Suprapubic skin (tissue), 4 donors: Measurements from ENCODE around the gene RPGRIP1L. TPM values are rescaled to one million over a fixed set of nuclear protein-coding genes. Genes with fewer than 3 reads are reported as not detected.

Experiments
- DNase-seq, 2 donors: peaks; one replicate each; pipeline ENCODE4 v3.0.0-alpha.2; 2019; ENCODE audit warnings: low spot score in 2 of 2
- H3K27ac ChIP-seq: fragments of 200-600 bp; sonication (generic); one replicate; pipeline ENCODE4 v1.5.1; 2019
- H3K27me3 ChIP-seq: fragments of 200-600 bp; sonication (generic); one replicate; pipeline ENCODE4 v1.5.1; 2019
- H3K36me3 ChIP-seq: fragments of 200-600 bp; sonication (generic); one replicate; pipeline ENCODE4 v1.5.1; 2019
- H3K4me1 ChIP-seq: fragments of 200-600 bp; sonication (generic); one replicate; pipeline ENCODE4 v1.5.1; 2019
- H3K4me3 ChIP-seq: fragments of 200-600 bp; sonication (generic); one replicate; pipeline ENCODE4 v1.5.1; 2019; ENCODE audit warnings: mild to moderate bottlenecking
- H3K9me3 ChIP-seq: fragments of 200-600 bp; sonication (generic); one replicate; pipeline ENCODE4 v1.5.1; 2019
- CTCF ChIP-seq, 2 donors: fragments of 200-600 bp in 1 of 2; fragments of 450-650 bp in 1 of 2; sonication (generic) in 1 of 2; IDR thresholded peaks; one replicate each; pipeline ENCODE4 v1.5.1; 2016 to 2019; ENCODE audit warnings: antibody characterized with exemption in 2 of 2, mild to moderate bottlenecking in 1 of 2, moderate library complexity in 1 of 2
- EP300 ChIP-seq: sonication (generic); formaldehyde crosslinking; IDR thresholded peaks from one replicate; pipeline ENCODE4 v1.6.1; 2017; ENCODE audit warnings: antibody characterized with exemption
- POLR2A ChIP-seq, 2 donors: fragments of 450-650 bp; IDR thresholded peaks; one replicate each; pipeline ENCODE4 v1.6.1; 2017; ENCODE audit warnings: antibody characterized with exemption in 2 of 2, mild to moderate bottlenecking in 2 of 2, moderate library complexity in 2 of 2
- POLR2AphosphoS5 ChIP-seq, 3 donors: sonication (generic); formaldehyde crosslinking; IDR thresholded peaks; one replicate each; pipeline ENCODE4 v1.6.1; 2017; ENCODE audit warnings: antibody characterized with exemption in 3 of 3
- WGBS: methylation state at CpG from one replicate; pipeline ENCODE4 v1.1.5; 2018; 5-methylcytosine and 5-hydroxymethylcytosine counted together
- total RNA-seq, 4 donors: library from RNA; depleted of rRNA; stranded (reverse); fragments of >200 nt; gene quantifications; one replicate each; pipeline ENCODE4 v1.1.0, GENCODE V29; 2016

RPGRIP1L gene
- total RNA-seq, 4 donors from 2014 or later, result 2.4 to 7.2 (median 3.8) TPM

GRCh38 chr16:53561101-53561888, 142.4 kb downstream of the RPGRIP1L start:
- no peaks in the 10 kb centered on the region for H3K27me3 ChIP-seq
- DNase-seq, result no peak
- H3K4me3 ChIP-seq, result no peak overlapping the region
- H3K27ac ChIP-seq, result no peak overlapping the region
- H3K36me3 ChIP-seq, result no peaks in the 10 kb centered on the region
- no peaks in the 10 kb centered on the region for H3K9me3 ChIP-seq
- TF ChIP-seq EP300 (no peak), POLR2AphosphoS5 (IDR thresholded peaks at IDR 0.05) (no peak), CTCF (IDR thresholded peaks at IDR 0.05) (no peak), POLR2A (IDR thresholded peaks at IDR 0.05) (no peak)
- WGBS, result 90% methylated on average over 5 of the region's 5 CpGs
- H3K4me1 ChIP-seq, result peaks cover 2% of the 10 kb centered on the region

- no peaks in the 10 kb centered on the region for H3K27me3 ChIP-seq
- 67% methylated on average over 5 of the region's 5 CpGs for WGBS
- TF ChIP-seq CTCF (IDR thresholded peaks at IDR 0.05) (no peak), POLR2A (IDR thresholded peaks at IDR 0.05) (no peak), POLR2AphosphoS5 (IDR thresholded peaks at IDR 0.05) (no peak), EP300 (no peak)
- H3K27ac ChIP-seq, result no peak overlapping the region
- H3K36me3 ChIP-seq, result no peaks in the 10 kb centered on the region
- H3K9me3 ChIP-seq, result no peaks in the 10 kb centered on the region
- H3K4me3 ChIP-seq, result no peak overlapping the region
- no peak for DNase-seq
- no peaks in the 10 kb centered on the region for H3K4me1 ChIP-seq
Observed at GRCh38 chr16:53559270-53559951, 144.2 kb downstream of the RPGRIP1L start.

- no peaks in the 10 kb centered on the region for H3K9me3 ChIP-seq
- 44% methylated on average over 5 of the region's 5 CpGs for WGBS
- no peak for DNase-seq
- H3K36me3 ChIP-seq, result no peaks in the 10 kb centered on the region
- no peaks in the 10 kb centered on the region for H3K4me1 ChIP-seq
- H3K27ac ChIP-seq, result no peak overlapping the region
- no peak for TF ChIP-seq POLR2AphosphoS5 (IDR thresholded peaks at IDR 0.05)
- no peak for TF ChIP-seq POLR2A (IDR thresholded peaks at IDR 0.05)
- no peak for TF ChIP-seq CTCF (IDR thresholded peaks at IDR 0.05)
- TF ChIP-seq EP300, result no peak
- no peak overlapping the region for H3K4me3 ChIP-seq
- no peaks in the 10 kb centered on the region for H3K27me3 ChIP-seq
Observed at GRCh38 chr16:53558710-53559109, 144.9 kb downstream of the RPGRIP1L start.

- peaks cover 14% of the 10 kb centered on the region for H3K4me1 ChIP-seq
- no peaks in the 10 kb centered on the region for H3K9me3 ChIP-seq
- TF ChIP-seq CTCF (IDR thresholded peaks at IDR 0.05) (no peak), POLR2AphosphoS5 (IDR thresholded peaks at IDR 0.05) (no peak), EP300 (no peak), POLR2A (IDR thresholded peaks at IDR 0.05) (no peak)
- no peak for DNase-seq
- no peaks in the 10 kb centered on the region for H3K27me3 ChIP-seq
- no peak overlapping the region for H3K4me3 ChIP-seq
- WGBS, result 92% methylated on average over 8 of the region's 8 CpGs
- H3K27ac ChIP-seq, result no peak overlapping the region
- no peaks in the 10 kb centered on the region for H3K36me3 ChIP-seq
Observed at GRCh38 chr16:53556521-53556920, 147.1 kb downstream of the RPGRIP1L start.

GRCh38 chr16:53549970-53550690, 153.5 kb downstream of the RPGRIP1L start:
- TF ChIP-seq CTCF (IDR thresholded peaks at IDR 0.05) (peak in 1 of 2 donors; percentile 63), POLR2A (IDR thresholded peaks at IDR 0.05) (no peak)
- Histone ChIP-seq H3K4me3 (peak overlapping the region; percentile 6), H3K4me1 (peaks cover 27% of the 10 kb centered on the region), H3K9me3 (no peaks in the 10 kb centered on the region), H3K27ac (peak overlapping the region; percentile 23), H3K36me3 (no peaks in the 10 kb centered on the region), H3K27me3 (peaks cover 2% of the 10 kb centered on the region)
- WGBS, result 14% methylated on average over 18 of the region's 18 CpGs
- peak in 1 of 2 donors; percentile 68 for DNase-seq
